Endothelial cell (in vitro differentiated cells): ENCODE measurements around the gene SALL3. TPM values are rescaled to one million over a fixed set of nuclear protein-coding genes. Genes with fewer than 3 reads are reported as not detected.
A peak's percentile ranks its signal among the peaks of the same experiment; 100 is the strongest.

Source experiments
- DNase-seq: peaks from one replicate; pipeline ENCODE4 v3.0.0; 2021; ENCODE audit warnings: low spot score
- H3K27ac Mint-ChIP-seq: one replicate; pipeline ENCODE4 v1.8.0; 2021; ENCODE audit warnings: mixed read lengths, inconsistent platforms; ENCODE audit not compliant: unreplicated experiment
- H3K27me3 Mint-ChIP-seq: one replicate; pipeline ENCODE4 v1.8.0; 2021; ENCODE audit warnings: mild to moderate bottlenecking, moderate library complexity, mixed read lengths, inconsistent platforms; ENCODE audit not compliant: unreplicated experiment
- H3K36me3 Mint-ChIP-seq: one replicate; pipeline ENCODE4 v1.8.0; 2021; ENCODE audit warnings: mild to moderate bottlenecking, low read depth, mixed read lengths, inconsistent platforms; ENCODE audit not compliant: unreplicated experiment
- H3K4me1 Mint-ChIP-seq: one replicate; pipeline ENCODE4 v1.8.0; 2021; ENCODE audit warnings: mild to moderate bottlenecking, mixed read lengths, inconsistent platforms; ENCODE audit not compliant: unreplicated experiment
- H3K4me3 Mint-ChIP-seq: one replicate; pipeline ENCODE4 v1.8.0; 2021; ENCODE audit warnings: mild to moderate bottlenecking, mixed read lengths, inconsistent platforms; ENCODE audit not compliant: unreplicated experiment
- H3K9me3 Mint-ChIP-seq: one replicate; pipeline ENCODE4 v1.8.0; 2021; ENCODE audit warnings: mixed read lengths, inconsistent platforms; ENCODE audit not compliant: unreplicated experiment
- total RNA-seq: library from RNA; stranded (reverse); fragmentation: NEBNext Ultra II Directional; extraction: Animal tissue kit (Norgen Biotek cat#: 25700); gene quantifications from one replicate; pipeline ENCODE4 v1.2.1, GENCODE V29; 2021; ENCODE audit not compliant: unreplicated experiment
- TF ChIP-seq, protein P1 (sequence below): fragments of 200-600 bp; sonication (generic); IDR thresholded peaks from one replicate; pipeline ENCODE4 v1.5.0; 2021; ENCODE audit warnings: antibody characterized with exemption; ENCODE audit not compliant: unreplicated experiment

Gene SALL3
- total RNA-seq, 1 donor from 2014 or later: 2.5 TPM

DNA sequence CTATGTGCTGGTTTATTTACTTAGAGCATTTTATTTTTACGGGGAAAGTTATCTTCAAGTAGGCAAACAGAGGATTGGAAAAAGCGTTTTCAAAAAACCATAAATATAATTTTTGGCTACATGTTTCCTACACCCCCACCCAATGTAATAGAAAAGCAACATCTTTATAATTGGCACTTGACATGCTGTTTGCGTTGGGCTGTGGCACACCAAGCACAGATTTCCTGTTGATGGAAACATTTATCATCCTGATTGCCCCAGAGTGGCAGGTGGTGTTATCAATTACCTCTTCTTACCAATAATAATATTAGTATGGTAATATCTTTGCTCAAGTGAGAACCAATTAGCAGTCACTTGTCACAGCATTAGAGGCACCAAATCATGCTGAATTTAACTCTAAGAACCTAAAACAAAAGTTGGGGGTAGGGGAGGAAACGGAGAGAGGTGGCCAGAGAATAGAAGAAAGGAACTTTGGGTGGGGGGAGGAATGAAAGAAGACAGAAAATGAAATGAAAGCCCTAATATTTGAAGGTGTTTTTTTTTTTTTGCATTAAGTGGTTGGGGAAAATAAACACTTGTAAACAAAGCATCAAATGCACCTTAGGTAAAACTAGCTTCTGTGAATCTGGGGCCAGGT is 3.8 kb upstream of the SALL3 start:
- no peaks in the 10 kb centered on the region for H3K36me3 Mint-ChIP-seq
- TF ChIP-seq, protein P1, sequence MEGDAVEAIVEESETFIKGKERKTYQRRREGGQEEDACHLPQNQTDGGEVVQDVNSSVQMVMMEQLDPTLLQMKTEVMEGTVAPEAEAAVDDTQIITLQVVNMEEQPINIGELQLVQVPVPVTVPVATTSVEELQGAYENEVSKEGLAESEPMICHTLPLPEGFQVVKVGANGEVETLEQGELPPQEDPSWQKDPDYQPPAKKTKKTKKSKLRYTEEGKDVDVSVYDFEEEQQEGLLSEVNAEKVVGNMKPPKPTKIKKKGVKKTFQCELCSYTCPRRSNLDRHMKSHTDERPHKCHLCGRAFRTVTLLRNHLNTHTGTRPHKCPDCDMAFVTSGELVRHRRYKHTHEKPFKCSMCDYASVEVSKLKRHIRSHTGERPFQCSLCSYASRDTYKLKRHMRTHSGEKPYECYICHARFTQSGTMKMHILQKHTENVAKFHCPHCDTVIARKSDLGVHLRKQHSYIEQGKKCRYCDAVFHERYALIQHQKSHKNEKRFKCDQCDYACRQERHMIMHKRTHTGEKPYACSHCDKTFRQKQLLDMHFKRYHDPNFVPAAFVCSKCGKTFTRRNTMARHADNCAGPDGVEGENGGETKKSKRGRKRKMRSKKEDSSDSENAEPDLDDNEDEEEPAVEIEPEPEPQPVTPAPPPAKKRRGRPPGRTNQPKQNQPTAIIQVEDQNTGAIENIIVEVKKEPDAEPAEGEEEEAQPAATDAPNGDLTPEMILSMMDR: no peak
- peaks cover 46% of the 10 kb centered on the region for H3K27me3 Mint-ChIP-seq
- H3K27ac Mint-ChIP-seq: no peak overlapping the region
- peaks cover 11% of the 10 kb centered on the region for H3K4me1 Mint-ChIP-seq
- no peak for DNase-seq
- peaks cover 4% of the 10 kb centered on the region for H3K9me3 Mint-ChIP-seq
- no peak overlapping the region for H3K4me3 Mint-ChIP-seq

DNA sequence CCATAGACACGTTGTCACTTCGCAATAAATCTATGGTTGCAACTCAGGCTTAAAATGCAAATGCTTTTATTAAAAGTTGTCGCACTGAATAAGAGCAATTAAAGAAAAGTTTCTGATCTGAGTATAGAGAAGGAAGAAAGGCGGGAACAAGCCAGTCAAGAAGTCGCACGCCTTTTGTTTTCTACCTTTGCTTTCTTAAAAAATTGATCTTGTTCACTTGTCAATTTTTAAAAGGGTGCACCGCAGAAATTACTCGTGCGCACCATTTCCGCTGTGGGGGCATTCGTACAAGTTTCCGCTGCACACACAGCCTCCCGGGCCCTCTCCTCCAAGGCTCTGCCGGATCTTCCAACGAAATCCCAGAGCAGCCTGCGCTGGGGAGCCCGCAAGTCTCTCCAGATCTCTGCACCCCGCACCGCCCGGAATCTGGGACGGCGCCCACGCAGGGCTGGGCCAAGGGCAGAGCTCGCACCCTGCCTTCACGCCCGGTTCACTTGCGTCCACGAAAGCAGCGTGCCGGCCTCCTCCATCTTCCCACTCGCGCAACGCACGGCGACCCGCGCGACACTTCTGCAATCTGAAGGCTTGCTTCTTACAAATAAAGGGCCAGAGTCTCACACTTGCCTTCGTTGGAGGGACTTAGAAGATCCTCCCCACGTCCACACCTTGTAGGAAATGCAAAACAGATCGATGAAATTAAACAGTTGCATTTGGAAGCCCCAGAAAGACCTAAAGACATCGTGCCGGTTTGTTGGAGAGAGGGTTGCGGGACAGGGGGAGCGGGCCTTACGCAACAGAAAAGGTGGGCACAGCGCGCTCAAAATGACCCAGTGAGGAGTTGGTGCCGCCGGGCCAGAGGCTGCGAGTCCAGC is 2.6 kb upstream of the SALL3 start:
- Mint-ChIP-seq H3K27ac (peak overlapping the region; percentile 14), H3K9me3 (no peaks in the 10 kb centered on the region), H3K27me3 (peaks cover 44% of the 10 kb centered on the region), H3K4me1 (peaks cover 17% of the 10 kb centered on the region), H3K36me3 (peaks cover 4% of the 10 kb centered on the region), H3K4me3 (no peak overlapping the region)
- TF ChIP-seq, protein P1: no peak
- no peak for DNase-seq

DNA sequence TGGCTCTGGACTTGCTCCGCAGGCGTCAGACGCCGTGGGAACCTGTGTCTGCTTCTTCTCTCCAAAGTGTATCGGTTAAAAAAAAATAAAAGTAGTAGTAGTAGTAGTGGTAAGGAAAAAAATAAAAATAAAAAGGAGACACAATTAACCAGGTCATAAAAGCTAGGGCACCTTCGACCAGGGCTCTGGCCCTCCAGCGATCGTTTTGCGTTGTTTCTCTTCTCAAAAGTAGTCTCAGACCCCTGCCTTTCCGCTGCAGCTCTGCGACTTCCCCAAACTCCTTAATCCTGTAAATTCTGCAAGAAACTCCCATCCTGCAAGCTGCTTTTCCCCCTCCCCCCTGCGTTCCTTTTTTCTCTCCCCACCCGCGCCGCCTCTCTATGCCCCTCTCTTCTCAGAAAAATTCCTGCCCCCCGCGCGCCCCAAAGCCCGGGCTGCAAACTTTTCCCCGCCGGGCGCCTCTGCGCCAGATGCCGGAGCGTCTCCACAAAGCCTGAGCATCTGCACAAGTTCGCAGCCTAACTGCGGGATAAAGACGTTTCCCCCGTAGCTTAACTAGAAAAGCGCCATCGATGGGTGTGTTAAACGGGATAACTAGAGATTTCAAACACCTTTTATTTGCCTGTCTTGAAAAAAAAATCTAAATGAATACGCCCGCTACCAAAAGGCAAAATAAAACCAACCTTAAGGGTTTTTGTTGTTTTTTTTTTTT is 1.8 kb upstream of the SALL3 start:
- H3K9me3 Mint-ChIP-seq: no peaks in the 10 kb centered on the region
- peaks cover 42% of the 10 kb centered on the region for H3K27me3 Mint-ChIP-seq
- TF ChIP-seq, protein P1: no peak
- DNase-seq: no peak
- H3K27ac Mint-ChIP-seq: peak overlapping the region; percentile 14
- H3K4me1 Mint-ChIP-seq: peaks cover 17% of the 10 kb centered on the region
- H3K36me3 Mint-ChIP-seq: peaks cover 4% of the 10 kb centered on the region
- H3K4me3 Mint-ChIP-seq: peak overlapping the region; percentile 63

DNA sequence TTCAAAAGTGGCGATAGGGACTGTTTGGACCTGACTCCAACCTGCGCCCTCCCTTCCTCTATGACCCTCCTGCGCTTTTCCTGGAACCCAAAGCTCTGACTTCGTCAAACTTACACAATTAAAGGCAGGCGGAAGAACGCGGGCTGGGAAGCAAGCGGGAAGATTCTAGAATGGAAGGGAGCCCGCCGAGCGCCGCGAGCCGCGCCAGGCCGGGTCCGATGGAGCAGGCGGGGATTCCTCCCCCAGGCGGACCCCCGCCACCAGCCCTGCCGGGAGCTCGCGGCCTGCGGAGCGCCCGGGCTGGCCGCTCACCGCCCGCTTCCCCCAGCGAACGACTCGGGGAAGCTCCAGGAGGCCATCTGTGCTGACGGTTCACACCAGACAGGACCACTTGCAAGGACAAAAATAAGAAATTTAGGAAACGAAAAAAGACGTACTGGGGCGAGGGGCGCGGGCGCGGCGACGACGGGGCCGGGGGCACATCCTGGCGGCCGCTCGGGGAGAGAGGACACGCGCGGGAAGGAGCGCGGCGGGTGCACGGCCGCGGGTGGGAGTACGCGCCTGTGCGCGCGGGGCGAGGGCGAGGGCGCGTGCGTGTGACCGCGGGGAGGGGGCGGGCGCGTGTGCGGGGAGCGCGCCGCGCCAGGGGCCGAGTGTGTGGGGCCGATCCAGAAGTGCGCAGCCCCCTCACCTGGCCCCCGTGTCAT is 1.1 kb upstream of the SALL3 start:
- no peak overlapping the region for H3K27ac Mint-ChIP-seq
- peaks cover 17% of the 10 kb centered on the region for H3K4me1 Mint-ChIP-seq
- DNase-seq: no peak

More for the DNA sequence above, 1.1 kb upstream of the SALL3 start:
- no peaks in the 10 kb centered on the region for H3K9me3 Mint-ChIP-seq
- H3K27me3 Mint-ChIP-seq: peaks cover 40% of the 10 kb centered on the region
- peak overlapping the region; percentile 80 for H3K4me3 Mint-ChIP-seq
- peaks cover 4% of the 10 kb centered on the region for H3K36me3 Mint-ChIP-seq
- TF ChIP-seq, protein P1: no peak
